Skeletal muscle cell (primary cell): ENCODE results near the gene HIVEP3.
"Not testable (repeated sequence)": the region's sequence is repeated elsewhere in the genome, so short reads cannot be mapped to it uniquely, and the experiment has no call there.

Experiments
- DNase-seq: peaks from one replicate; pipeline ENCODE4 v3.0.0-alpha.2; 2010; ENCODE audit warnings: low read depth
- H3K4me3 ChIP-seq: 2 replicates; pipeline ENCODE4 v1.5.1; 2011; ENCODE audit warnings: low read depth, mild to moderate bottlenecking, control low read depth, low read length, moderate library complexity

HIVEP3 gene

DNA sequence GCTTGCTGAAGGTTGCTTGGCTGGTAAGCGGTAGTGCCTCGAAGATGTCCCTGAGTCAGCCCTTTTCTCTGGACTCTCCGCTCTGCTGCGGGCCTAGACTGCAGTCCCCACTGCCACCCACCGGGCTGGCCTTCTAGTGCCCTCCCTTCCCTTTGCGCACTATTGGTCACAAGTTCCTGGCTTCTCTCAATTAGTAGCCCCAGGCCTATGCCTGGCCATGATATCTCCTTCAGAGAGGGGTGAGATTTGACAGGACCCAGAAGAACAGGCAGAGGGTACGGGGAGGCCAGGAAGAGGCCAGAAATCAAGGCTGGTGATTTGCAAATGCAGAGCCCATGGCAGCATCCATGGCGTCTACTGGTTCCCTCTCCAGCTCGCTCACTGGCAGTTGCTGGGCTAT, 207.7 kb downstream of the HIVEP3 start:
- no peak overlapping the region for H3K4me3 ChIP-seq
- no peak for DNase-seq

DNA sequence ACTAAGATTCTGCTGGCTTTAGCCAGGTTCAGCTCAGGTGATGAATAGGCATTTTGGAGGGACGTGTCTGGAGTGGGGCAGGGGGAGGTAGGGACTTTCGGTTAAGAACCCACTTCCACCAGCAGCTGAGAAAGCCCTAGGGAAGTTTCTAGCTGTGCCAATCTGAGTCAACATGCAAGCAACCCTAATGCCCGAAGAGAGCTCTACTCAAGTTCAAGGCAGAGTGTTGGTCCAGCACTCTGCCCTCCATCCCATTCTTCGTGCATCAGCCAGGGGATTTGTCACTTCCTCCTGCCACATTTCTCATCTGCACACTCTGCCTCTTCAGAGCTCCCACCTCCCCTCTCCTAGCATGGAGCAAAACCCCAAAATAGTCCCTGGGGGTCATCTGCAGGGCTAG, 208.8 kb downstream of the HIVEP3 start:
- no peak for DNase-seq
- no peak overlapping the region for H3K4me3 ChIP-seq

DNA sequence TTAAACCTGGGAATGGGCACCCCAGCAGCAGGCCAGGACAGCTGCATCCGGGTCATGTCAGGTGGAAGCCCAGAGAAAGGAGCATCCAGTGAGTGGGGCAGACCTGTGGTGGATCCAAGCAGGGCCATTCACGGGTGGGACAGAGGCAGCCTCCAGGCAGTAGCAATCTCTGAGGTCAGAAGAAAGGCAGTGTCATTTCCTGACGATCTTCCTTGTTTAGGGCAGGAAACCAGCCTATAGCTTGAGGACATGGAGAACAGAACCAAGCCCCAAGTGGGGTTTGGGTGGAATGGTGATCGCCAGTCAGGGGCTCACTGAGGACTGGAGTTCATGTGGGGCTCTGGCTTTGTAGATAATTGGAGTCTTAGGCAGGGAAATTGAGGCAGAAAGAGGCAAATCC, 209.4 kb downstream of the HIVEP3 start:
- no peak for DNase-seq
- H3K4me3 ChIP-seq = no peak overlapping the region

DNA sequence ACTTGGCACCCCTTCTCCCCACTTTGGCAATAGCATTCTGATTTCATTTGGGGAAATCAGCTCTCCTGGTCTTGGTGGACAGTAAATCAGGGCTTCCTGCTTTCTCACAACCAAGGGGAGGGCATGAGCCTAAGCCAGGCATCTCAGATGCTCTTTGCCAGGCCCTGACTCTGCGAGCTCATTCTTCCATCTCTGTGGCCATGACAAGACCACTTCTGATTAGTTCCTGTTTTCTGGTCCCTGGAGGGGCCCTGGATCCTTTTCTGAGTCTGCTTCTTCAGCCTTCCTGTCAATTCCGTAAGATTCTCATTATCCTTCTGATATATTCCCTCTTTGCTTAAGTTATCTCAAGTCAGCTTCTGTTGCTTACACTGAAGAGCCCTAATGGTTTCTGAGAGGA, 210.4 kb downstream of the HIVEP3 start:
- H3K4me3 ChIP-seq = no peak overlapping the region
- DNase-seq = no peak

DNA sequence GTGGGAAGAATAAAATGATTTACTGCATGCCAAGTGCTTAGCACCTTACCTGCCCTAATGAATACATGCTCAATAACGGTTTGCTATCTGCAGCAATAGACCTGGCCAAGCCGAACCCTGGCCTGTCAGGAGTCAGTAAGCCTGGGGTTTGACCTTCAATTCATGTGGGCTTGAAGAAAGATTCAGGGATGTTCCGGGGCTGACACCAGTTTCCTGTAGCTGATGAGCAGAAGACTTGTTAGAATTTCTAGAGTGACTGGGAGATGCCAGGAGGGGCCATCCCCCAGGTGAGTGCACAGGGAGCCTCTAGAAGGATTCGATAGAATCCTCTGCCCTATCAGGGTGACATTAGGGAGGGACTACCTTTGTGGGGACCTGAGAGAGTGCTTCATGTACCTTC, 210.9 kb downstream of the HIVEP3 start:
- DNase-seq = no peak
- no peak overlapping the region for H3K4me3 ChIP-seq

DNA sequence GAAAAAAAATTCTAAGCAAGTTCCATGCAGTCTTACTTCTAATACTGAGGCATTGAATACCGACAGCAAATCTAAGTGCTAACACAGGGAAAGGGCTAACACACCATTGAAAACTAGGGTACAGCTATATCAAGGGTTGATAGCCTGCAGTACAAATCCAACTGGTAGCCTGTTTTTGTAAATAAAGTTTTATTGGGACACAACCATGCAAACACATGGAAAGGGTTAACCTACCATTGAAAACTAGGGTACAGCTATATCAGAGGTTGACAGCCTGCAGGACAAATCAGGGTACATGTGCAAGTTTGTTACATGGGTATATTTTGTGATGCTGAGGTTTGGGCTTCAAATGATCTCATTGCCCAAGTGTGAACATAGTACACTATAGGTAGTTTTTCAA, 212.9 kb downstream of the HIVEP3 start:
- no peak overlapping the region for H3K4me3 ChIP-seq
- DNase-seq = no peak

DNA sequence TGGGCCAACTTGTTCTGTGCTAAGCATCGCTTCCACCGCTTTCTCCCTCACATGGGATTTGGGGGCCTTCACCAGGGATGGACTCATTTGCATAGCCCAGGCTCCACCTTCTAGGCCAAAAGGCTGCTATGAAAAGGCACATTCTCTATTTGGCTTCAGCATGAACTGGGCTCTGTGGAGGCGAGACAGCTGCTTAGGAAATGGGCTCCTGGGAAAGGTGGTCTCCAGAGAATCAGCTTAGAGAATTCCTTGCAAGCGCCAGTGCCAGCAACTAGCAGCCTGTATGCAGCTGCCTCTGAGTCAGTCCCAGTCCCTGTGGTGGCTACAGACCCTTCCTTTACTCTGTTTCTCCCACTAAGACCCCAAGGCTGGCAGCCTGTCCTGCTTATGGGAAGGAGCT, 214.5 kb downstream of the HIVEP3 start:
- no peak for DNase-seq
- no peak overlapping the region for H3K4me3 ChIP-seq

DNA sequence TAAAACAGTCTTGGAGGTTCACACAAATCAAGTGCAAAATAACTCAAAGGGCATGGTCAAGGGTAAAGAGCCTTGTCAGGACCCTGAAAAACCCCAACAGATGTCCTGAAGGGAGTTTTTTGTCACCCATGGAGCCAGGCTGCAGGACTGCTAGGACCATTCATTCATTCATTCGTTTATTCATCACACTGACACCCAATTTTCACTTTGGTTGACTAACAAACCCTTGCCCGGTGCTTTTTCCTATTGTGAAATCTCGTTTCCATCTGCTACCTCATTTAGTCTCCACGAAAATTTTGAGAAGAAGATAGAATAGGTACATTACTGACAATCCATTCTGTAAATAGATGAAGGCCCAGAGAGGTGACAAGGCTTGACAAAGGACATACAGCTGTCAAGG, 216.0 kb downstream of the HIVEP3 start:
- DNase-seq = no peak

DNA sequence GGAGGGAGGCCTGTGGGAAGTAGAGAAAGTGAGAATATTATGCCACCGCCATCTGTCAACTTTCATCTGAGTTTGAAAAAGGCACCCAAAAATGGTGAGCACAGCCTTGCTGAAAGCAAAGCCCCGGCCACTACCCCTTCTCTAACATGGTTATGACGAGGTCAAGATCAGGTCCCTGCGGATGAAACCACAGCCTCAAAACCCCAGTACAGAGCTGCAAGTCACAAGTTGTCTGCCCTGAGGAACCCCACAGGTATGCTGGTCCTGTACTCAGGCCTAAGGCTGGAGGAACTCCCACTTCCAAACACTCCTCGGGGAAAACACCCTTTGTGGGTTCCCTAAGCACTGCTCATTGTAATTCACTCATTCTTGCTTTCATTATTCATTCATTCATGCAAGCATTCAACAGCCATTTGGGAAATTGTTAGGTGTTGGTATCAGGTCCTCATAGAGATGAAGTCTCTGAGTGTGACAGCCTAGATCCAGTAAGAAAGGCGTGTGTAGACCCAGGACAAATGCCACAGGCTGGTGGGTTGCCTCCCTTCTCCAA, 217.7 kb downstream of the HIVEP3 start:
- H3K4me3 ChIP-seq = no peak overlapping the region
- DNase-seq = no peak

More for the DNA sequence above, 216.0 kb downstream of the HIVEP3 start:
- no peak overlapping the region for H3K4me3 ChIP-seq

DNA sequence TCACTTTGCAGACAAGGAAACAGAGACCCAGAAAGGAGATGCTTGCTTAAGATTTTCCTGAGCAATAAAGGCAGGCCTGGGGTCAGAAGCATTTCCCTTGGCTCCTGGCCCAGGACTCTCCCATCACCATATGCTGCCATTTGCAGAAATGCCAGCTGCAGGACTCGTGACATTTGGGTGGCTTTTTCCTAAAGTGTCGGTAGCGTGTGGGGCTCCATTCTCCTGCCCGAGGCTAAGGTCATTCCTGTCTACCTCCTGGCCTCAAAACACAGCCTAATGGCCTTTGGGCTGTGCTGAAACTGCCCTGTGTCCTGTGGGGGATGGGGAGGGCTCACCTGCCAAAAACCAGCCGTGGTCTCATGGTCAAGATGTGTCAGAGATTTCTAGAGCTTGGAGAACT, 218.1 kb downstream of the HIVEP3 start:
- no peak for DNase-seq
- no peak overlapping the region for H3K4me3 ChIP-seq

DNA sequence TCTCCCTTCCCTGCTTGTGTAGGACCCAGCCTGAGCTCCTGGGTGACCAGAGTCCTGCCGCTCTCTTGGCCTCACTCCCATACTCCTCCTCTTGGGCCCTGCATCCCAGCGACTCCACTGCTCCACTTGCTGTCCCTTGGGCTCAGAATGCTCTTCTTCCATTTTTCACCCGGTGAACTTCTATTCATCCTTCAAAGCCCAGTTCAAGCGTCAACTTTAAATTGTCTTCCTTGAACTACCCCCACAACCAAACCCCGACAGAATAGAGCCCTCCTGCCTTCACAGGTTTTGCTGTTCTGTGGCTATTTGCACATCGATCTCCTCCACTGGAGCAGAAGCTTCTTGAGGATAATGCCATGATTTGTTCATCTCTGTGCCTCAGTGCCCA, 218.9 kb downstream of the HIVEP3 start:
- H3K4me3 ChIP-seq = no peak overlapping the region
- DNase-seq = no peak

DNA sequence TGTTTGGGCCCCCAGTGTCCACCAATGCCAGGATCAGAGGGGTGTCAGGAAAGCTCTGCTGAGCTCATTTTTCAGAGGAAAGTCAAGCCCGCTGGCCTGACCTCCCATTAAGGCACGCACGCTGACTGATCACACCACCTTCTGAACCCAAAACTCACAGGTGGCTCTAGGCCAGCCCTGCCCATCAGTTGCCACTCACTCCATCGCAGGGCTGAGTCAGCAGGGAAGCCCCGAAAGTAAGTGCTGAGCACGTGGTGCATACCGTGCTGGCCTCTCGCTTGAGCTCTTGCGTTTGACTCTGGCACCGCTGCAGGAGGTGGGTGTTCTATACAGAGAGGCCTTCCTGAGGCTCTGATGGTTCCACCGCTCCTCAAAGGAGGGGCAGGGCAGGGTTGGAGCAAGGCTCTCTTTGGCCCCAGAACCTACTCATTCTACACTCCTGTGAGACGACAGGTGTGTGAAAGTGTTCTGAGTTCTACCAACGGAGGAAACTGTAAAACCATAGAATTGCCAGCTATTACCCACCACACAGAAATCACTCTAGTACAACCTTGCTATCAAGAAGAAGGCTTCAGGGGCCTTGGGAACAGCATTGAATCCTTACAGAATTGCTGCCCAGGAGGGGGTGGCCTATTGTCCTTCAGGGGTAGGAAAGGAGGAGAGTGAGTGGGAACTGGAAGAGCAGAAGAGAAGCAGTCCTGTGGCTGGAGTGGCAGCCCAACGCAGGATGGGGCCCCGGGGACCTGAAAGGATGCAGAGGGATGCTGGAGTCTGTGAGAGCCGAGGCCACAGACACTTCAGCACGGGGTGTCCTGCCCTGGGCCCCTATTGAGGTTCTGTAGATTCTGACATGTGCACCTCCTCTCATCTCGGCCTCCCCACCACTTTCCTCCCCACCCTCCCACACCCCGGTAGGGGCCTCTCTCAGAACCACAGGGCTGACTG, 219.5 kb downstream of the HIVEP3 start:
- no peak overlapping the region for H3K4me3 ChIP-seq
- no peak for DNase-seq

DNA sequence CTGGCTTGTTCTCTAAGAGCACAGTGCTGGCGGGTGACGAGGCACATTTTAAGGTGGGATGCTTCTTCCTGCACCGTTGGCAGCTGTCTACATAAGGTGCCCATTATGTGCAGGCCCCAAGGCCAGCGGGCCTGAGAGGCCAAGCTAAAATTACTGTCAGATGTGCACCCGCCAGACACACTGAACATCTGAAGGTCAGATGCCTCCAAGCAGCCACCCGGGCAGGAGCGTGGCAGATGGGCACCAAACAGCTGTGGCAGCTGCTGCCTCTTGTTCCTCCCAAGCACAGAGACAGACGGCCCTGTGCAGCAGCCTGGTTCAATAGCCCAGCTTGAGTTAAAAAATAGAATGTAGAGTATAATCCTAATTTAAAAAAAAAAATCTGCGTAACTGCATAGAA, 222.3 kb downstream of the HIVEP3 start:
- no peak for DNase-seq
- H3K4me3 ChIP-seq = no peak overlapping the region

DNA sequence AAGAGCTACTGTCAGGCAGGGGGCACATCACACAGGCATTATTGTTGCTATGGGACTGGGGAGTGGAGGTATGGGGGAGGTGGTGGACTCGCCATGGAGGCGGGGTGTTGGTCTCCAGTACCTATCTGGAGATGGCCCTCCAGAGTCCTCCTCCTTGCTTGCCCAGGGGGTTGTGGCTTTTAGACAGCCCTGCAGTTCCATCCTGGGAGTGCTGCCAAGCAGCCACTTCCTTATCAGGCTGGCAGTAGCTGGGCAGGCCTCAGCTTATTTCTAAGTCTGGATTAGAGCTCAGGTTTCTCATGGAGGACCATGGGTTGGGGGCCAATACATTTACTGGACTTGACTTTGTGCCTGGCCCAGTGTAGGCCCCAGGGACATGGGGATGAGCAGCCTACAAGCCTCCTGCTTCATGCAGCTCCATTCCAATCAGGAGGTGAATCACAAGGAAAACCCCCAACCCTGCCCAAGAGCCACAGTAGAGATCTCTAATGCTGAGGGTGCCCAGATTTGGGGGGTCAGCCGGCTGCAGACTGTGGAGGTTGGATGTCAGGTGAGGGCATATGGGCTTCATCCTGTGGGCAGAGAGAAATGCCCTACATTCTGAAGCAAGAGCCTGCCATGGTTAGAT, 223.5 kb downstream of the HIVEP3 start:
- H3K4me3 ChIP-seq = no peak overlapping the region
- no peak for DNase-seq

DNA sequence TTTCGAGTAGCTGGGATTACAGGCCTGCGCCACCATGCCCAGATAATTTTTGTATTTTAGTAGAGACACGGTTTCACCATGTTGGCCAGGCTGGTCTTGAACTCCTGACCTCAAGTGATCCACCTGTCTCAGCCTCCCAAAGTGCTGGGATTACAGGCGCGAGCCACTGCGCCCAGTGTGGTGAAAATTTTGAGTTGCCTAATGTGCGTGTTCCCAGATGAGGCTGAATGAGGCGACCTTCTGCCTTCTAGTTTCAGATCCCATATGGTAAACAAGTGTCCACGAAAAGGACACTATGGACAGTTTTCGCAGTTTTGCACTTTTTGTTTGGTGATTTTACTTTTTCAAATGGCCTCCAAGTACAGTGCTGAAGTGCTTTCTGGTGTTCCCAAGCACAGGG, 226.8 kb downstream of the HIVEP3 start:
- not testable (repeated sequence) for H3K4me3 ChIP-seq, DNase-seq

DNA sequence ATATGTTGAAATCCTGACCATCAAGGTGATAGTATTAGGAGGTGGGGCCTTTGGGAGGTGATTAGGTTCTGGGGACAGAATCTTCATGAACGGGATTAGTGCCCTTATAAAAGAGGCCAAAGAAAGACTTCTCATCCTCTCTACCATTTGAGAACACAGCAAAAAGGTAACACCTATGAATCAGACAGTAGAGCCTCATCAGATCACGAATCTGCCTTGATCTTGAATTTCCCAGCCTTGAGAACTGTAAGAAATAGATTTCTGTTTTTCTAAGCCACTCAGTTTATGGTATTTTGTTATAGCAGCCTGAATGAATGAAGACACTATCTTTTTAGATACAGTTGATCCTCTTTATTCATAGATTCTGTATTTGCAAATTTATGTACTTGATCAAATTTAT, 227.3 kb downstream of the HIVEP3 start:
- DNase-seq = no peak
- no peak overlapping the region for H3K4me3 ChIP-seq

DNA sequence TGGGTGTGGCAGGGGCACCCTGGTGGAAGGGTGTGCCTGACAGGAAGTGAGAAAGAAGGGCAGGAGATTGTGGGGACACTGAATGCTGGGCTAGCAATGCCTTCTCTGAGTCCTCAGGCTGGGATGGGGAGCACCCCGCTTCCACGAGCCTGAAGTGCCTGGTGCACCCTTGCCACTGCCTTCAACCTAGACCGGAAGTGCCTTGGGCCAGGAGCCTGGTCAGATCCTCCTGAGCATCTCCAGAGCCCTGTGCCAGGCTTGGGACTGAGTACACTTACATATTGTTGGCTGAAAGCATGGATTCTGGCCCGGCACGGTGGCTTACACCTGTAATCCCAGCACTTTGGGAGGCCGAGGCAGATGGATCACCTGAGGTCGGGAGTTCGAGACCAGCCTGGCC, 228.4 kb downstream of the HIVEP3 start:
- DNase-seq = no peak
- H3K4me3 ChIP-seq = no peak overlapping the region

DNA sequence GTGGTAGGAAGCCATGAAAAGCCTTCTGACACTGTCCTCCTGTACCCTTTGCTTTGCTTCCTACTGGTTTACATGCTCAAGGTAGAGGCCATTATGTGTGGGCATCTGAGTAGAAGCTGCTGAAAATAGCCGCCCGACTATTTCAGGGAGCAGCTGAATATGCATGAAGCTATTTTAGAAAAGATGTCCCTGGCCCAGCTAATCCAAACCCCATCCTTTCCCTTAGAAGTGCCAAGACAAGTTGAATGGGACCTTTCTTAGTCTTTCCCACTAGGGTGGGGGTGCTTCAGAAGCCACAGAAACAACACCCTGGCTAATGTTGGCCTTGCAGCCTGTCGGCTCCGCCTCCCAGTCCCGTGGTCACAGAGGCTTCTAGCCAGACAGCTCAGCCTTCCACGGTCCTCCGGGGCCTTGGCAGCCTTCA, 229.2 kb downstream of the HIVEP3 start:
- no peak for DNase-seq
- H3K4me3 ChIP-seq = no peak overlapping the region

DNA sequence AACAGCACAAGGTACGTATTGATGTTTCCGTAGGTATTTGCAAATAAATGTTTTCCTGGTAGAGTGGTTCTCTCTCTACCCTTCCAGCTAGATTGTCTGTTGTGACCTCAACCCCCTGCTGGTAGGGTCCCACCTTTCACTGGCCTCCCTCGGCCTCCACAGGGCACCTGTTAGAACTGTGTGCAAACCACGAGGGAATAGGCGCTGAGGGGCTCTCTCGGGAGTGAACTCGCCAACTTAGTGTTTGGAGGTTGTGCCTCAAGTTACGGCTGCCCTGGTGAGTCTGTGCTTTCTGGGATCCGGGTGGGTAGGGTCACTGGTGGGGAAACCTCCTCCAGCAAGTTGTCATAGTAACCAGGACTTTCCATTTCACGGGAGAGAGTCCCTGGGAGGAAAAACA, 229.6 kb downstream of the HIVEP3 start:
- no peak for DNase-seq
- H3K4me3 ChIP-seq = no peak overlapping the region

DNA sequence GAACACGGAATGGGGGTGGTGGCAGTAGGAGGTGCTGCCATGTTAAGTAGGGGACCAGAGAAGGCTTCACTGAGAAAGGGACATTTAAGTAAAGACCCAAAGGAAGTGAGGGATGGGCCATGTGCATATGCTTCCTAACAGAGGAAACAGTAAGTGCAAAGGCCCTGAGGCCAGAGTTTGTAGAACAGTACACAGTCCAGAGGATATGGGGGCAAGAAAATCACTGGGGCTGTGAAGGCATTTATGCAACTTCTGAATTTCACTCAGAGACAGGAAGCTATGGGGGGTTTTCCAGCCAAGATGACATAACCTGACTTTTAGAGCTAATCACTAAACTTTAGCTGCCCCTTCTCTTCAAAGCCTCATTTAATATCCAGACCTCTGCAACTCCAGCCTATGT, 231.7 kb downstream of the HIVEP3 start:
- DNase-seq = no peak
- H3K4me3 ChIP-seq = no peak overlapping the region
